Testis (tissue), 3 donors: ENCODE measurements around the gene JAM3. TPM values are rescaled to one million over a fixed set of nuclear protein-coding genes. Genes with fewer than 3 reads are reported as not detected.

ENCODE experiments used
- DNase-seq: peaks from one replicate; pipeline ENCODE4 v3.0.0-alpha.2; 2019
- H3K27ac ChIP-seq, 2 donors: fragments of 200-600 bp; sonication (generic); one replicate each; pipeline ENCODE4 v1.5.1; 2019
- H3K27me3 ChIP-seq: fragments of 200-600 bp; sonication (generic); one replicate; pipeline ENCODE4 v1.5.1; 2019
- H3K36me3 ChIP-seq: fragments of 200-600 bp; sonication (generic); one replicate; pipeline ENCODE4 v1.5.1; 2017; ENCODE audit warnings: low read depth; ENCODE audit errors: missing control alignments
- H3K4me1 ChIP-seq: fragments of 200-600 bp; sonication (generic); one replicate; pipeline ENCODE4 v1.5.1; 2019
- H3K4me3 ChIP-seq, 2 donors: fragments of 200-600 bp; sonication (generic); one replicate each; pipeline ENCODE4 v1.5.1; 2017 to 2019
- H3K9me3 ChIP-seq: fragments of 200-600 bp; sonication (generic); one replicate; pipeline ENCODE4 v1.5.1; 2017
- POLR2A ChIP-seq: fragments of 450-650 bp; IDR thresholded peaks from one replicate; pipeline ENCODE4 v1.6.1; 2017; ENCODE audit warnings: antibody characterized with exemption, mild to moderate bottlenecking, moderate library complexity
- WGBS, 2 donors: methylation state at CpG; one replicate each; pipeline ENCODE4 v1.1.5; 2018; 5-methylcytosine and 5-hydroxymethylcytosine counted together
- intact Hi-C: fragments of 100-400 bp; cut with DNase I; formaldehyde crosslinking; loops from one replicate; pipeline ENCODE4 v1.15.1; 2023; ENCODE audit warnings: low total_unique reads
- polyA plus RNA-seq: library from polyadenylated mRNA; stranded (reverse); fragments of 350-450 nt; fragmentation: Illumina TruSeq; extraction: RNeasy Lipid Tissue Mini Kit (QIAGEN cat#74804); gene quantifications from one replicate; pipeline ENCODE4 v1.2.3, GENCODE V29; 2014; ENCODE audit warnings: low read depth, low replicate concordance; ENCODE audit not compliant: insufficient read depth
- total RNA-seq, 2 donors: library from RNA; depleted of rRNA; stranded (reverse); fragments of >200 nt; gene quantifications; one replicate each; pipeline ENCODE4 v1.2.3, GENCODE V29; 2016
- TF ChIP-seq, protein P1 (sequence below), 3 experiments: fragments of 450-650 bp in 2 of 3; fragments of 200-600 bp in 1 of 3; sonication (generic) in 1 of 3; IDR thresholded peaks; one replicate each; pipeline ENCODE4 v1.5.1; 2016 to 2019; ENCODE audit warnings: antibody characterized with exemption in 3 of 3, mild to moderate bottlenecking in 2 of 3, moderate library complexity in 1 of 3

Gene JAM3
- total and polyA plus RNA-seq, 3 donors from 2014 or later: 81.0 to 188 (median 172) TPM

GRCh38 chr11:134024420-134025081, 44.3 kb upstream of the JAM3 start:
- Histone ChIP-seq H3K27me3 (no peaks in the 10 kb centered on the region), H3K4me1 (no peaks in the 10 kb centered on the region), H3K9me3 (no peaks in the 10 kb centered on the region), H3K4me3 (no peak overlapping the region), H3K27ac (no peak overlapping the region), H3K36me3 (no peaks in the 10 kb centered on the region)
- 59 to 70% methylated on average over 15 of the region's 15 CpGs for WGBS, 2 donors
- DNase-seq: no peak
- TF ChIP-seq, protein P1, sequence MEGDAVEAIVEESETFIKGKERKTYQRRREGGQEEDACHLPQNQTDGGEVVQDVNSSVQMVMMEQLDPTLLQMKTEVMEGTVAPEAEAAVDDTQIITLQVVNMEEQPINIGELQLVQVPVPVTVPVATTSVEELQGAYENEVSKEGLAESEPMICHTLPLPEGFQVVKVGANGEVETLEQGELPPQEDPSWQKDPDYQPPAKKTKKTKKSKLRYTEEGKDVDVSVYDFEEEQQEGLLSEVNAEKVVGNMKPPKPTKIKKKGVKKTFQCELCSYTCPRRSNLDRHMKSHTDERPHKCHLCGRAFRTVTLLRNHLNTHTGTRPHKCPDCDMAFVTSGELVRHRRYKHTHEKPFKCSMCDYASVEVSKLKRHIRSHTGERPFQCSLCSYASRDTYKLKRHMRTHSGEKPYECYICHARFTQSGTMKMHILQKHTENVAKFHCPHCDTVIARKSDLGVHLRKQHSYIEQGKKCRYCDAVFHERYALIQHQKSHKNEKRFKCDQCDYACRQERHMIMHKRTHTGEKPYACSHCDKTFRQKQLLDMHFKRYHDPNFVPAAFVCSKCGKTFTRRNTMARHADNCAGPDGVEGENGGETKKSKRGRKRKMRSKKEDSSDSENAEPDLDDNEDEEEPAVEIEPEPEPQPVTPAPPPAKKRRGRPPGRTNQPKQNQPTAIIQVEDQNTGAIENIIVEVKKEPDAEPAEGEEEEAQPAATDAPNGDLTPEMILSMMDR (IDR thresholded peaks at IDR 0.05): no peak
- TF ChIP-seq POLR2A: no peak
- intact Hi-C loops: no loop called here

DNA sequence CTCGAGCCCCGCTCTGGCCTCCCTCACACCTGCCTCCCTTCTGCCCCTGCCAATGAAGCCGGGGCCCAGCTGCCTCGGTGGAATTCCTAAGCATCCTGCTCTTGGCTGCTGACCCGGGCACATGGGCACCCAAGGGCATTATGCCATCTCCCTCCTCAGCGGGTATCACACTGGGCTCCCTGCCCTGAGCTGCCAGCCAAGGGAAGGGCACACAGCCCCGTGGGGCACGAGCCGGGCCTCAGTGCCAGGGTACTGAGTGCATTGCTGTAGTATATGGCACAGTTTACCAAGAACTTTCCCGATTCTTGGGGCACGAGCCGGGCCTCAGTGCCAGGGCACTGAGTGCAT, 43.8 kb upstream of the JAM3 start:
- no peak for DNase-seq
- Histone ChIP-seq H3K4me1 (no peaks in the 10 kb centered on the region), H3K9me3 (no peaks in the 10 kb centered on the region), H3K27ac (no peak overlapping the region), H3K27me3 (no peaks in the 10 kb centered on the region), H3K36me3 (no peaks in the 10 kb centered on the region), H3K4me3 (no peak overlapping the region)
- intact Hi-C loops: no loop called here
- 82 to 83% methylated on average over 12 of the region's 12 CpGs for WGBS, 2 donors
- TF ChIP-seq, protein P1 (IDR thresholded peaks at IDR 0.05): no peak
- TF ChIP-seq POLR2A: no peak

DNA sequence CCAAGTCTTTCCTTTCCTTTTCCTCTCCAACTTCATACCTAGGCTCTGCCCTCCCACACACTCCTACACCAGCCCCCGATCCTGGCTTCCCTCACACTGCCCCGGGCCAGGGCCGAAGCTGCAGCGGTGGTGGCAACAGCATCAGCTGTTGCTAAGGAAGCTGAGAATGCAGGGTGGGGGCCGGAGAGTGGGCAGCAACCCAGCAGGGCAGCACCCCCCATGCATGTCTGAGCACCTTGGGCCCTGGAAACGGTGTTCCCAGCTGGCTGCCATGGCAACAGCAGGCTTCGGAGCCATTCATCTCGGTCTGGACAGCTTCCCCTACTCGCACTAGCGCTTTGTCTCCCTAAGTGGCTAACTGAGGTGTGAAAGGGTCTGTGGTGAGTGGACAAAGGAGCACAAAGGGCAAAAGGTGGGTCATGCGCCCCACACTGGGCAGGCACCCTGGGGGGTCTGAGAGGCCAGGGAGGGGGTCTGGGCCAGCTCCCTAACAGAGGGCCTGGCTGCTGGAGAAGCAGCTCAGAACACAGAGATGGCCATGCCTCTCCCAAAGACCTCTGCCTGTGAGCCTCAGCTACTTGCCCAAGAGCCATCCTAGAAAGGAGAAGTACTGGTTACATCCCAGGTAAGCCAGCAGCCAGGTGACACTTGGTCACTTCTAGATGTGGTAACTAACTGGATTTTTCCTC, 42.1 kb upstream of the JAM3 start:
- no peak for DNase-seq
- Histone ChIP-seq H3K27me3 (no peaks in the 10 kb centered on the region), H3K27ac (no peak overlapping the region), H3K36me3 (no peaks in the 10 kb centered on the region), H3K9me3 (no peaks in the 10 kb centered on the region), H3K4me1 (no peaks in the 10 kb centered on the region), H3K4me3 (no peak overlapping the region)
- TF ChIP-seq, protein P1 (IDR thresholded peaks at IDR 0.05): no peak
- no peak for TF ChIP-seq POLR2A
- WGBS, 2 donors: 54% methylated on average over 10 to 11 of the region's 11 CpGs
- intact Hi-C loops: no loop called here

DNA sequence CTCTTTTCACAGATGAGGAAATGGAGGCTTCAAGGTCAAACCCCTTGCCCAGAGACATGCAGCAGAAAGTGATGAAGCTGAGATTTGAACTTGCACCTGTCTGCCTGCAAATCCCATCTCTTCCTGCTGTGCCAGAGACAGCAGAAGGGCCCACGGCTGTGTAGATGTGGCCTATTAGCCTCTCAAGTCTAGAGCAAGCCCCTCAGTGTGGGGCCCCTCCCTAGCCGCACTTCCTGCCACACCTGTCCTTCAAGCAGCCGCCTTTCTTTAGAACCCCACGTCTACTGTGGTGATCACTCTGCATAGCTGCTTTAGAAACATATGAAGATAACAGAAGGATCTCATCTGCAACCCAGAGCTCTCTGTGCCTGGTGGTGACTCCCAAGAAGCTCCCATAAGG, 41.2 kb upstream of the JAM3 start:
- Histone ChIP-seq H3K27ac (no peak overlapping the region), H3K4me3 (no peak overlapping the region), H3K9me3 (no peaks in the 10 kb centered on the region), H3K36me3 (no peaks in the 10 kb centered on the region), H3K27me3 (no peaks in the 10 kb centered on the region), H3K4me1 (peaks cover 8% of the 10 kb centered on the region)
- no peak for DNase-seq
- TF ChIP-seq POLR2A: no peak
- TF ChIP-seq, protein P1 (IDR thresholded peaks at IDR 0.05): no peak
- 61 to 70% methylated on average over 4 of the region's 4 CpGs for WGBS, 2 donors
- intact Hi-C loops: no loop called here
